GM12874 (cell line): ENCODE data around the gene VWC2.

Source experiments
- CTCF ChIP-seq: IDR thresholded peaks from 2 replicates; pipeline ENCODE4 v1.5.1; 2011; ENCODE audit warnings: low read depth, mild to moderate bottlenecking, control low read depth, low read length, moderate library complexity; ENCODE audit not compliant: insufficient read depth

VWC2 gene

GRCh38 chr7:49822856-49823255, 49.4 kb downstream of the VWC2 start:
- no peak for TF ChIP-seq CTCF

GRCh38 chr7:49823566-49823965, 50.1 kb downstream of the VWC2 start:
- no peak for TF ChIP-seq CTCF

- TF ChIP-seq CTCF, result no peak
Measured at GRCh38 chr7:49839863-49840645, 66.6 kb downstream of the VWC2 start.

GRCh38 chr7:49840751-49841405, 67.4 kb downstream of the VWC2 start:
- no peak for TF ChIP-seq CTCF

- TF ChIP-seq CTCF, result no peak
Measured at GRCh38 chr7:49845626-49846025, 72.2 kb downstream of the VWC2 start.

- TF ChIP-seq CTCF, result no peak
Measured at GRCh38 chr7:49848211-49848841, 74.9 kb downstream of the VWC2 start.

- TF ChIP-seq CTCF, result no peak
Measured at GRCh38 chr7:49850921-49851613, 77.6 kb downstream of the VWC2 start.
